Type B pancreatic cell (in vitro differentiated cells): Measurements from ENCODE around the gene NEURL1. TPM values are rescaled to one million over a fixed set of nuclear protein-coding genes. Genes with fewer than 3 reads are reported as not detected.

Experiments
- DNase-seq: peaks from one replicate; pipeline ENCODE4 v3.0.0; 2021; ENCODE audit warnings: mixed read lengths; ENCODE audit not compliant: unreplicated experiment; ENCODE audit errors: extremely low spot score
- H3K27ac Mint-ChIP-seq: 2 replicates; pipeline ENCODE4 v1.8.0; 2021; ENCODE audit warnings: mild to moderate bottlenecking, mixed read lengths
- H3K27me3 Mint-ChIP-seq: 2 replicates; pipeline ENCODE4 v1.8.0; 2021; ENCODE audit warnings: mixed read lengths
- H3K36me3 Mint-ChIP-seq: 2 replicates; pipeline ENCODE4 v1.8.0; 2021; ENCODE audit warnings: mixed read lengths
- H3K4me1 Mint-ChIP-seq: one replicate; pipeline ENCODE4 v1.8.0; 2021; ENCODE audit warnings: mixed read lengths; ENCODE audit not compliant: unreplicated experiment
- H3K4me3 Mint-ChIP-seq: 2 replicates; pipeline ENCODE4 v1.8.0; 2021; ENCODE audit warnings: mild to moderate bottlenecking, mixed read lengths
- H3K9me3 Mint-ChIP-seq: 2 replicates; pipeline ENCODE4 v1.8.0; 2021; ENCODE audit warnings: mixed read lengths
- CTCF ChIP-seq: fragments of 200-600 bp; sonication (generic); conservative IDR thresholded peaks from 2 replicates; pipeline ENCODE4 v1.5.0; 2021; ENCODE audit warnings: antibody characterized with exemption, mild to moderate bottlenecking
- total RNA-seq: library from RNA; stranded (reverse); gene quantifications from 2 replicates; pipeline ENCODE4 v1.2.1, GENCODE V29; 2021; ENCODE audit warnings: low replicate concordance

Gene NEURL1
- total RNA-seq, 1 donor from 2014 or later, result 38.3 TPM

- Mint-ChIP-seq H3K4me3 (no peak overlapping the region), H3K27ac (peak overlapping the region; percentile 72), H3K27me3 (no peaks in the 10 kb centered on the region), H3K4me1 (peaks cover 8% of the 10 kb centered on the region), H3K36me3 (peaks cover 18% of the 10 kb centered on the region), H3K9me3 (no peaks in the 10 kb centered on the region)
- no peak for TF ChIP-seq CTCF
- DNase-seq, result no peak
These were observed 116.6 kb downstream of the NEURL1 start for GRCh38 chr10:103610083-103610472.

- TF ChIP-seq CTCF, result no peak
- no peaks in the 10 kb centered on the region for H3K27me3 Mint-ChIP-seq
- no peaks in the 10 kb centered on the region for H3K9me3 Mint-ChIP-seq
- H3K27ac Mint-ChIP-seq, result peak overlapping the region; percentile 54
- H3K4me3 Mint-ChIP-seq, result no peak overlapping the region
- H3K4me1 Mint-ChIP-seq, result peaks cover 12% of the 10 kb centered on the region
- no peak for DNase-seq
- H3K36me3 Mint-ChIP-seq, result peaks cover 16% of the 10 kb centered on the region
These were observed 117.5 kb downstream of the NEURL1 start for GRCh38 chr10:103610921-103611511.

- peak overlapping the region; percentile 16 for H3K27ac Mint-ChIP-seq
- peaks cover 12% of the 10 kb centered on the region for H3K4me1 Mint-ChIP-seq
- no peaks in the 10 kb centered on the region for H3K27me3 Mint-ChIP-seq
- no peak for DNase-seq
- H3K9me3 Mint-ChIP-seq, result no peaks in the 10 kb centered on the region
- peaks cover 15% of the 10 kb centered on the region for H3K36me3 Mint-ChIP-seq
- TF ChIP-seq CTCF, result no peak
- H3K4me3 Mint-ChIP-seq, result no peak overlapping the region
These were observed 119.2 kb downstream of the NEURL1 start for GRCh38 chr10:103612462-103613365.

- Mint-ChIP-seq H3K27me3 (no peaks in the 10 kb centered on the region), H3K4me1 (peaks cover 12% of the 10 kb centered on the region), H3K4me3 (no peak overlapping the region), H3K27ac (no peak overlapping the region), H3K36me3 (peaks cover 15% of the 10 kb centered on the region), H3K9me3 (no peaks in the 10 kb centered on the region)
- DNase-seq, result no peak
- no peak for TF ChIP-seq CTCF
These were observed 120.1 kb downstream of the NEURL1 start for GRCh38 chr10:103613616-103614015.

- no peak for DNase-seq
- Mint-ChIP-seq H3K27ac (peak overlapping the region; percentile 58), H3K27me3 (no peaks in the 10 kb centered on the region), H3K4me3 (no peak overlapping the region), H3K4me1 (peaks cover 12% of the 10 kb centered on the region), H3K36me3 (peaks cover 10% of the 10 kb centered on the region), H3K9me3 (no peaks in the 10 kb centered on the region)
- TF ChIP-seq CTCF, result no peak
These were observed 121.0 kb downstream of the NEURL1 start for GRCh38 chr10:103614306-103615158.
